KMS-11 (cell line): ENCODE measurements around the gene AMHR2.

Source experiments
- H2AFZ ChIP-seq: fragments of 200-600 bp; sonication (generic); 2 replicates; pipeline ENCODE4 v1.6.1; 2016; ENCODE audit warnings: antibody characterized with exemption, mixed run types, low read depth
- H3K27ac ChIP-seq: fragments of 200-600 bp; sonication (generic); 2 replicates; pipeline ENCODE4 v1.6.1; 2016; ENCODE audit warnings: mild to moderate bottlenecking, mixed run types
- H3K27me3 ChIP-seq: fragments of 200-600 bp; sonication (generic); 2 replicates; pipeline ENCODE4 v1.6.1; 2017; ENCODE audit warnings: mild to moderate bottlenecking, low read depth, mixed run types, moderate library complexity; ENCODE audit not compliant: insufficient read depth
- H3K36me3 ChIP-seq: fragments of 200-600 bp; sonication (generic); 2 replicates; pipeline ENCODE4 v1.6.1; 2017; ENCODE audit warnings: mild to moderate bottlenecking, mixed run types; ENCODE audit not compliant: insufficient read depth
- H3K4me1 ChIP-seq: fragments of 200-600 bp; sonication (generic); 2 replicates; pipeline ENCODE4 v1.6.1; 2016; ENCODE audit warnings: mild to moderate bottlenecking, low read depth, mixed run types; ENCODE audit not compliant: poor library complexity, severe bottlenecking
- H3K4me2 ChIP-seq: fragments of 200-600 bp; sonication (generic); 2 replicates; pipeline ENCODE4 v1.7.0; 2016; ENCODE audit warnings: mild to moderate bottlenecking, mixed run types
- H3K4me3 ChIP-seq: fragments of 200-600 bp; sonication (generic); IDR thresholded peaks from 2 replicates; pipeline ENCODE4 v1.6.1; 2017; ENCODE audit warnings: low read depth, low read length, mixed read lengths; ENCODE audit not compliant: insufficient read depth
- H3K79me2 ChIP-seq: fragments of 200-600 bp; sonication (generic); 2 replicates; pipeline ENCODE4 v1.6.1; 2016; ENCODE audit warnings: low read depth, mixed run types; ENCODE audit not compliant: insufficient read depth
- H3K9ac ChIP-seq: fragments of 200-600 bp; sonication (generic); 2 replicates; pipeline ENCODE4 v1.6.1; 2016; ENCODE audit warnings: mild to moderate bottlenecking, mixed run types
- H4K20me1 ChIP-seq: fragments of 200-600 bp; sonication (generic); 2 replicates; pipeline ENCODE4 v1.6.1; 2016; ENCODE audit warnings: mild to moderate bottlenecking, mixed run types; ENCODE audit not compliant: insufficient read depth
- CTCF ChIP-seq: fragments of 200-600 bp; sonication (generic); conservative IDR thresholded peaks from 2 replicates; pipeline ENCODE4 v1.6.1; 2017; ENCODE audit warnings: low read depth, mild to moderate bottlenecking, antibody characterized with exemption, low read length, moderate library complexity, mixed read lengths

Gene AMHR2

GRCh38 chr12:53456654-53457366 lies 33.2 kb downstream of the AMHR2 start:
- H3K4me3 ChIP-seq, result no peak overlapping the region
- H3K4me1 ChIP-seq, result peaks cover 86% of the 10 kb centered on the region
- H4K20me1 ChIP-seq, result peaks cover 71% of the 10 kb centered on the region
- peak overlapping the region; percentile 93; the same call in 1 of the 2 replicates for H3K4me2 ChIP-seq
- peaks cover 80% of the 10 kb centered on the region for H3K36me3 ChIP-seq
- no peak for TF ChIP-seq CTCF
- H3K27me3 ChIP-seq, result no peaks in the 10 kb centered on the region
- no peak overlapping the region for H3K9ac ChIP-seq
- peaks cover 97% of the 10 kb centered on the region for H3K79me2 ChIP-seq
- H3K27ac ChIP-seq, result peak overlapping the region; percentile 13; the same call in 1 of the 2 replicates
- H2AFZ ChIP-seq, result no peak overlapping the region

- Histone ChIP-seq H4K20me1 (peaks cover 78% of the 10 kb centered on the region), H3K27ac (peak overlapping the region; percentile 37; the same call in 1 of the 2 replicates), H3K4me2 (peak overlapping the region; percentile 93), H3K4me1 (peaks cover 100% of the 10 kb centered on the region), H3K79me2 (peaks cover 100% of the 10 kb centered on the region), H2AFZ (no peak overlapping the region), H3K4me3 (no peak overlapping the region), H3K27me3 (no peaks in the 10 kb centered on the region), H3K9ac (no peak overlapping the region), H3K36me3 (peaks cover 96% of the 10 kb centered on the region)
- no peak for TF ChIP-seq CTCF
Observed at GRCh38 chr12:53459097-53459496, 35.4 kb downstream of the AMHR2 start.

GRCh38 chr12:53461059-53461458 lies 37.4 kb downstream of the AMHR2 start:
- H3K4me3 ChIP-seq, result no peak overlapping the region
- no peak overlapping the region for H2AFZ ChIP-seq
- peak overlapping the region; percentile 37 for H3K27ac ChIP-seq
- peaks cover 69% of the 10 kb centered on the region for H4K20me1 ChIP-seq
- TF ChIP-seq CTCF, result no peak
- H3K27me3 ChIP-seq, result no peaks in the 10 kb centered on the region
- H3K4me1 ChIP-seq, result peaks cover 100% of the 10 kb centered on the region
- H3K36me3 ChIP-seq, result peaks cover 96% of the 10 kb centered on the region
- H3K4me2 ChIP-seq, result peak overlapping the region; percentile 93
- H3K9ac ChIP-seq, result peak overlapping the region; percentile 11; the same call in 1 of the 2 replicates
- peaks cover 99% of the 10 kb centered on the region for H3K79me2 ChIP-seq

- Histone ChIP-seq H3K9ac (no peak overlapping the region; the same call in 1 of the 2 replicates), H3K4me1 (peaks cover 100% of the 10 kb centered on the region), H4K20me1 (peaks cover 73% of the 10 kb centered on the region), H3K27ac (peak overlapping the region; percentile 37), H3K4me2 (peak overlapping the region; percentile 93), H3K79me2 (peaks cover 99% of the 10 kb centered on the region), H2AFZ (no peak overlapping the region), H3K27me3 (no peaks in the 10 kb centered on the region), H3K36me3 (peaks cover 96% of the 10 kb centered on the region), H3K4me3 (no peak overlapping the region)
- TF ChIP-seq CTCF, result no peak
Observed at GRCh38 chr12:53461591-53461990, 37.9 kb downstream of the AMHR2 start.
